Kidney (tissue), 14 donors: Measurements from ENCODE around the gene PDCD11. TPM values are rescaled to one million over a fixed set of nuclear protein-coding genes. Genes with fewer than 3 reads are reported as not detected.
A peak's percentile ranks its signal among the peaks of the same experiment; 100 is the strongest.

Experiments used
- DNase-seq, 5 donors: peaks; one replicate each; pipeline ENCODE4 v3.0.0-alpha.2; 2013 to 2020
- FAIRE-seq: peaks from 2 replicates; lab custom pipeline; 2012; peaks lifted over from hg19 to GRCh38; lab: Jason Lieb, UNC
- H3K27ac ChIP-seq, 2 donors: one replicate each; pipeline ENCODE4 v1.7.0; 2013; ENCODE audit warnings: low read depth in 2 of 2, low read length in 2 of 2, inconsistent platforms in 1 of 2
- H3K27me3 ChIP-seq: one replicate; pipeline ENCODE4 v1.7.1; 2013; ENCODE audit warnings: low read length, inconsistent platforms; ENCODE audit not compliant: control insufficient read depth, insufficient read depth
- H3K36me3 ChIP-seq, 3 donors: one replicate each; pipeline versions ENCODE4 v1.7.0 to v1.7.1; 2013; ENCODE audit warnings: low read length in 3 of 3, control low read depth in 1 of 3, inconsistent platforms in 1 of 3; ENCODE audit not compliant: insufficient read depth in 3 of 3, control insufficient read depth in 2 of 3
- H3K4me1 ChIP-seq, 3 donors: one replicate each; pipeline versions ENCODE4 v1.7.0 to v1.7.1; 2013; ENCODE audit warnings: low read length in 3 of 3, inconsistent platforms in 1 of 3, low read depth in 1 of 3; ENCODE audit not compliant: control insufficient read depth in 2 of 3, insufficient read depth in 2 of 3
- H3K4me3 ChIP-seq, 3 donors: one replicate each; pipeline versions ENCODE4 v1.7.0 to v1.8.1; 2013; ENCODE audit warnings: low read length in 3 of 3, control low read depth in 1 of 3, inconsistent platforms in 1 of 3
- H3K9ac ChIP-seq, 3 donors: one replicate each; pipeline versions ENCODE4 v1.7.0 to v1.7.1; 2013; ENCODE audit warnings: low read length in 3 of 3, control low read depth in 1 of 3, inconsistent platforms in 1 of 3
- H3K9me3 ChIP-seq, 3 donors: one replicate each; pipeline versions ENCODE4 v1.7.0 to v1.7.1; 2013; ENCODE audit warnings: low read length in 3 of 3, control low read depth in 1 of 3, inconsistent platforms in 1 of 3; ENCODE audit not compliant: control insufficient read depth in 2 of 3, insufficient read depth in 1 of 3
- CTCF ChIP-seq: IDR thresholded peaks from 3 replicates; pipeline ENCODE4 v1.5.1; 2012; ENCODE audit warnings: mild to moderate bottlenecking, moderate library complexity, borderline replicate concordance; ENCODE audit not compliant: insufficient read depth; ENCODE audit errors: extremely low read depth
- intact Hi-C: fragments of 100-400 bp; cut with DNase I; formaldehyde crosslinking; loops from one replicate; pipeline ENCODE4 v1.11.1; 2022
- microRNA-seq: library from miRNA; unstranded; fragments of <30 nt; microRNA quantifications from one replicate; pipeline ENCODE4 v1.2.0, GENCODE V29; 2020
- polyA plus RNA-seq: library from polyadenylated mRNA; stranded (reverse); fragments of 350-450 nt; fragmentation: Illumina TruSeq; extraction: RNeasy Lipid Tissue Mini Kit (QIAGEN cat#74804); gene quantifications from one replicate; pipeline ENCODE4 v1.2.3, GENCODE V29; 2014; ENCODE audit warnings: low read depth, low replicate concordance; ENCODE audit not compliant: insufficient read depth
- total RNA-seq: library from RNA; stranded (reverse); fragmentation: NEBNext Ultra II Directional; extraction: Animal tissue kit (Norgen Biotek cat#: 25700); gene quantifications from one replicate; pipeline ENCODE4 v1.2.1, GENCODE V29; 2021
- donor health status: control.
- donor health status: control.
- donor health status: control.
- donor health status: control.
- donor health status: control.
- donor health status: DM: yes; HTN: yes; CAD: no.
- donor health status: Normal renal cell carcinoma (clear cell type).

PDCD11 gene
- total and polyA plus RNA-seq, 2 donors from 2014 or later: 8.7 to 24.9 TPM

DNA sequence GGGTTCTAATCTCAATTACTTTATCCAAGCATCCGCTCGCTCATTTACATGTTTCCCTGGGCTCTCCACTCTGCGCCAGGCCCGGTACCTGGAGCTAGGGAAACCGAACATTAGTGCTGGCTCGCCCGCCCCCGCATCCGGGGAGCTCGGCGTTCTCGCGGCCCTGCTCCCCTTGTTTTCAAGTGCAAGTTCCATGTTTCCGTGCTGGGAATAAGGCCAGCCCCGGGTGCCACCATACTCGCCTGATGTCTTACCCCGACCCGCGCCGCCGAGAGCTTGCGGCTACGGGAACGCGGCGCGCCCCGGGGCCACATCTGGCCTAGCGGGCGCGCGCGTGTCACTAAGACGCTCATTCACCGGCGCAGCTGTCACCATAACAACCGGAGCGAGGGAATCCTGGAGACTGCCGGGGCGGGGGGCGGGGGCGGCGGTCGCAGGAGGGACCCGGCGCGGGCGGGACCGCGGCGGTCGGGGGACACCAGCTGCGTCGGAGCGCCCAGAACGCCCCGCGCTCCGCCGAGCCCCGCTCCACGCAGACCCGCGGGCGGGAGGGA lies 97.0 kb downstream of the PDCD11 start, which contains the start of gene NEURL1:
NEURL1 (plus strand) TSS at position 344 of the 554 bp plus-strand sequence. CDS start 683 bp downstream, outside the sequence.
- H3K27ac ChIP-seq: no peak within 1 kb of the TSS
- peak; percentile 63 to 86 (median 67) for DNase-seq
- no peak for TF ChIP-seq CTCF
- intact Hi-C loops: no loop called here
- H3K9me3 ChIP-seq: no peaks in the 10 kb centered on the region
- peaks cover 2% of the 10 kb centered on the region for H3K27me3 ChIP-seq
- H3K4me1 ChIP-seq: peaks cover 0 to 4% (median 2%) of the 10 kb centered on the region in 3 donors
- no peaks in the 10 kb centered on the region for H3K36me3 ChIP-seq
- no peak for FAIRE-seq
- H3K4me3 ChIP-seq: peak within 1 kb of the TSS in 1 of 3 donors; percentile 39
- no peak within 1 kb of the TSS for H3K9ac ChIP-seq

- no peaks in the 10 kb centered on the region for H3K9me3 ChIP-seq
- intact Hi-C loops: no loop called here
- FAIRE-seq (no peak), DNase-seq (peak in 4 of 5 donors; percentile 54 to 78 (median 70))
- peak overlapping the region in 1 of 3 donors; percentile 17 for H3K4me3 ChIP-seq
- H3K9ac ChIP-seq: no peak overlapping the region
- H3K4me1 ChIP-seq: peaks cover 0 to 4% (median 2%) of the 10 kb centered on the region in 3 donors
- no peaks in the 10 kb centered on the region for H3K36me3 ChIP-seq
- TF ChIP-seq CTCF: no peak
- H3K27ac ChIP-seq: no peak overlapping the region
- peaks cover 2% of the 10 kb centered on the region for H3K27me3 ChIP-seq
Measured at GRCh38 chr10:103493916-103494877, 97.8 kb downstream of the PDCD11 start.

GRCh38 chr10:103495321-103495720 lies 98.9 kb downstream of the PDCD11 start:
- no peak for TF ChIP-seq CTCF
- peaks cover 0 to 4% (median 2%) of the 10 kb centered on the region in 3 donors for H3K4me1 ChIP-seq
- H3K4me3 ChIP-seq: no peak overlapping the region
- no peak for FAIRE-seq
- no peak overlapping the region for H3K27ac ChIP-seq
- no peaks in the 10 kb centered on the region for H3K9me3 ChIP-seq
- H3K27me3 ChIP-seq: peaks cover 2% of the 10 kb centered on the region
- H3K36me3 ChIP-seq: no peaks in the 10 kb centered on the region
- peak in 1 of 5 donors; percentile 6 for DNase-seq
- no peak overlapping the region for H3K9ac ChIP-seq
- intact Hi-C loops: no loop called here

Small RNAs within 50 kb of the gene (microRNA-seq; reads per million reads assigned to microRNA genes)
- gene MIR1307: 387 reads per million, percentile 70 among the genes with 10 or more reads in this experiment

Other genes with a start within 250 kb of the PDCD11 start
- gene NT5C2, start 203.4 kb upstream of the PDCD11 start, total RNA-seq: 91.7 TPM
- 30.9 TPM for gene NT5C2, start 203.4 kb upstream of the PDCD11 start, polyA plus RNA-seq
- not detected for gene RPEL1, start 150.7 kb upstream of the PDCD11 start, total RNA-seq
- gene RPEL1, start 150.7 kb upstream of the PDCD11 start, polyA plus RNA-seq: not detected
- 0.16 TPM for gene INA, start 119.5 kb upstream of the PDCD11 start, total RNA-seq
- not detected for gene INA, start 119.5 kb upstream of the PDCD11 start, polyA plus RNA-seq
- 6.3 TPM for gene PCGF6, start 45.5 kb upstream of the PDCD11 start, total RNA-seq
- 3.0 TPM for gene PCGF6, start 45.5 kb upstream of the PDCD11 start, polyA plus RNA-seq
- 2.5 TPM for gene TAF5, start 28.6 kb upstream of the PDCD11 start, total RNA-seq
- 1.5 TPM for gene TAF5, start 28.6 kb upstream of the PDCD11 start, polyA plus RNA-seq
- gene ATP5MK, start 151 bp upstream of the PDCD11 start, total RNA-seq: 265 TPM
- gene ATP5MK, start 151 bp upstream of the PDCD11 start, polyA plus RNA-seq: 1,143 TPM
- 26.0 TPM for gene CALHM2, start 55.7 kb downstream of the PDCD11 start, total RNA-seq
- gene CALHM2, start 55.7 kb downstream of the PDCD11 start, polyA plus RNA-seq: 8.0 TPM
- gene CALHM1, start 62.3 kb downstream of the PDCD11 start, total RNA-seq: not detected
- not detected for gene CALHM1, start 62.3 kb downstream of the PDCD11 start, polyA plus RNA-seq
- not detected for gene CALHM3, start 82.6 kb downstream of the PDCD11 start, total RNA-seq
- gene CALHM3, start 82.6 kb downstream of the PDCD11 start, polyA plus RNA-seq: not detected
- 1.2 TPM for gene NEURL1, start 97.1 kb downstream of the PDCD11 start, total RNA-seq
- 1.2 TPM for gene NEURL1, start 97.1 kb downstream of the PDCD11 start, polyA plus RNA-seq